Measurements from ENCODE around the gene ANTXRL. TPM values are rescaled to one million over a fixed set of nuclear protein-coding genes. Genes with fewer than 3 reads are reported as not detected.
"Not testable (repeated sequence)": the region's sequence is repeated elsewhere in the genome, so short reads cannot be mapped to it uniquely, and the experiment has no call there.

ANTXRL gene
- total RNA-seq, 1 experiment from 2014 or later, result not detected

- intact Hi-C loops (cut with micrococcal nuclease; ENCODE audit: unreplicated experiment), result no loop called here
- no TSS peak for BruUV-seq (replicated peaks)
- no peak for DNase-seq (ENCODE audit: low read depth, low spot score)
- POLR2A ChIA-PET, result no interaction called here
- in situ Hi-C loops (cut with HindIII; ENCODE audit: low pct_unique_long_range_greater_than_20kb, low sequenced_read_pairs), result no loop called here
- ATAC-seq, result no peak
- CTCF ChIA-PET, result no interaction called here
- Histone ChIP-seq H3K27ac (ENCODE audit: low read length) (no peak overlapping the region), H3K27me3 (ENCODE audit: control insufficient read depth, insufficient read depth, low read length) (no peaks in the 10 kb centered on the region), H3K4me1 (ENCODE audit: control insufficient read depth, insufficient read depth, low read length) (0 out of 2 replicates have a peak, but pooled peaks cover 2% of the 10 kb centered on the region), H3K9me3 (ENCODE audit: control insufficient read depth, insufficient read depth, low read depth, low read length) (no peaks in the 10 kb centered on the region), H3K4me3 (ENCODE audit: low read depth in 2 of 2, low read length in 2 of 2) (no peak overlapping the region), H3K36me3 (ENCODE audit: control insufficient read depth, insufficient read depth, low read length) (no peaks in the 10 kb centered on the region)
- no peak for TF ChIP-seq TCF7L2 (IDR thresholded peaks at IDR 0.05; ENCODE audit: low read depth, low read length)
- no peak for TF ChIP-seq SIN3A (IDR thresholded peaks at IDR 0.05; ENCODE audit: borderline replicate concordance, insufficient read depth, low read depth, low read length)
- no peak for TF ChIP-seq REST (IDR thresholded peaks at IDR 0.05; ENCODE audit: insufficient read depth in 1 of 2, low read depth in 2 of 2, low read length in 1 of 2)
- TF ChIP-seq CTCF (IDR thresholded peaks at IDR 0.05), result no peak
- TF ChIP-seq POLR2AphosphoS5 (IDR thresholded peaks at IDR 0.05; ENCODE audit: low read depth, low read length), result no peak
These were observed 24.1 kb downstream of the ANTXRL start for GRCh38 chr10:46310851-46311250.

GRCh38 chr10:46311501-46311951, 24.7 kb downstream of the ANTXRL start:
- TF ChIP-seq TCF7L2 (IDR thresholded peaks at IDR 0.05; ENCODE audit: low read depth, low read length), result no peak
- no peak for TF ChIP-seq POLR2AphosphoS5 (IDR thresholded peaks at IDR 0.05; ENCODE audit: low read depth, low read length)
- TF ChIP-seq SIN3A (IDR thresholded peaks at IDR 0.05; ENCODE audit: borderline replicate concordance, insufficient read depth, low read depth, low read length), result no peak
- no peak for TF ChIP-seq CTCF (IDR thresholded peaks at IDR 0.05)
- no peak for TF ChIP-seq REST (IDR thresholded peaks at IDR 0.05; ENCODE audit: insufficient read depth in 1 of 2, low read depth in 2 of 2, low read length in 1 of 2)
- intact Hi-C loops (cut with micrococcal nuclease; ENCODE audit: unreplicated experiment), result no loop called here
- in situ Hi-C loops (cut with HindIII; ENCODE audit: low pct_unique_long_range_greater_than_20kb, low sequenced_read_pairs), result no loop called here
- ChIA-PET CTCF (no interaction called here), POLR2A (no interaction called here)
- no peaks in the 10 kb centered on the region for H3K27me3 ChIP-seq (ENCODE audit: control insufficient read depth, insufficient read depth, low read length)
- H3K9me3 ChIP-seq (ENCODE audit: control insufficient read depth, insufficient read depth, low read depth, low read length), result no peaks in the 10 kb centered on the region
- ATAC-seq (0 out of 2 replicates have a peak, but pooled peaks have one; percentile 31), DNase-seq (ENCODE audit: low read depth, low spot score) (no peak)
- H3K4me1 ChIP-seq (ENCODE audit: control insufficient read depth, insufficient read depth, low read length), result 0 out of 2 replicates have a peak, but pooled peaks cover 2% of the 10 kb centered on the region
- BruUV-seq (replicated peaks), result no TSS peak
- H3K27ac ChIP-seq (ENCODE audit: low read length), result no peak overlapping the region
- H3K36me3 ChIP-seq (ENCODE audit: control insufficient read depth, insufficient read depth, low read length), result no peaks in the 10 kb centered on the region
- H3K4me3 ChIP-seq (ENCODE audit: low read depth in 2 of 2, low read length in 2 of 2), result no peak overlapping the region

GRCh38 chr10:46311961-46312431, 25.2 kb downstream of the ANTXRL start:
- H3K36me3 ChIP-seq (ENCODE audit: control insufficient read depth, insufficient read depth, low read length); intact Hi-C loops (cut with micrococcal nuclease; ENCODE audit: unreplicated experiment); POLR2A ChIA-PET; BruUV-seq (replicated peaks); DNase-seq (ENCODE audit: low read depth, low spot score); ATAC-seq; CTCF ChIA-PET; H3K27me3 ChIP-seq (ENCODE audit: control insufficient read depth, insufficient read depth, low read length); H3K4me3 ChIP-seq (ENCODE audit: low read depth in 2 of 2, low read length in 2 of 2); H3K27ac ChIP-seq (ENCODE audit: low read length); in situ Hi-C loops (cut with HindIII; ENCODE audit: low pct_unique_long_range_greater_than_20kb, low sequenced_read_pairs); H3K9me3 ChIP-seq (ENCODE audit: control insufficient read depth, insufficient read depth, low read depth, low read length); H3K4me1 ChIP-seq (ENCODE audit: control insufficient read depth, insufficient read depth, low read length): not testable (repeated sequence)
